ENCODE results near the gene MMP25. TPM values are rescaled to one million over a fixed set of nuclear protein-coding genes. Genes with fewer than 3 reads are reported as not detected.
A peak's percentile ranks its signal among the peaks of the same experiment; 100 is the strongest.

Gene MMP25
- total RNA-seq, 1 experiment from 2014 or later, result 49.0 TPM

DNA sequence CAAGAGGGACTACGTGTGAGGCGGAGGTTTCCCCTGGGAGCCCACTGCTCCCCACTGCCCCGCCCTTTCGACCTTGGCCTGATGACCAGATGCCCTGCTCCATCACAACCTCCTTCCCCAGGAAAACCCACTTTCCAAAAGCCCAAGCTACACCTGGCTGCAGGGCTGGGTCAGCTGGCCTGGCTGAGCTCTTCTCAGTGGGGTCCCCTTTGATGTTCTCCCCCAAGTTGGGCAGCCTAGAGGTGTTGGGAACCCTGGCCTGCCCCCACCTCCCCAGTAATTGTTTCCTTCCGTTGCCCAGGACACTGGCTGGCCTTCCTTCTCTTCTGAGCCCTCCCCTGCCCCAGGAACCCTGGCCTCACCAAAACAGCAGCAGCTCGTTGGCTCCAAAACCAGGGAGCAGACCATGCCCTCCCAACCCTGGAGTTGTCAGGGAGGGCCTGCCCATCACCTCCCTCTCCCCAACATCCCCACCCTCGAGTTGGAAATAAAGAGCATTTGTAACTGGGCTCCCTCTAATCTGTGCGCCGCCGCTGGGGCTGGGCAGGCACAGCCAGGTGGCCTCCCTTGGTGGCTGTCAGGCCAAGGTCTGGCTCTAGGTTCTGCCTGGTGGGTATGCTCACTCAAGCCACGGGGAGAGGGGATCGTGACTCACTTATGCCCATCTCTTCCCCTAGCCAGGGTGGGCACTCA is 32.2 kb upstream of the MMP25 start (continued):
- TF ChIP-seq, protein P1, sequence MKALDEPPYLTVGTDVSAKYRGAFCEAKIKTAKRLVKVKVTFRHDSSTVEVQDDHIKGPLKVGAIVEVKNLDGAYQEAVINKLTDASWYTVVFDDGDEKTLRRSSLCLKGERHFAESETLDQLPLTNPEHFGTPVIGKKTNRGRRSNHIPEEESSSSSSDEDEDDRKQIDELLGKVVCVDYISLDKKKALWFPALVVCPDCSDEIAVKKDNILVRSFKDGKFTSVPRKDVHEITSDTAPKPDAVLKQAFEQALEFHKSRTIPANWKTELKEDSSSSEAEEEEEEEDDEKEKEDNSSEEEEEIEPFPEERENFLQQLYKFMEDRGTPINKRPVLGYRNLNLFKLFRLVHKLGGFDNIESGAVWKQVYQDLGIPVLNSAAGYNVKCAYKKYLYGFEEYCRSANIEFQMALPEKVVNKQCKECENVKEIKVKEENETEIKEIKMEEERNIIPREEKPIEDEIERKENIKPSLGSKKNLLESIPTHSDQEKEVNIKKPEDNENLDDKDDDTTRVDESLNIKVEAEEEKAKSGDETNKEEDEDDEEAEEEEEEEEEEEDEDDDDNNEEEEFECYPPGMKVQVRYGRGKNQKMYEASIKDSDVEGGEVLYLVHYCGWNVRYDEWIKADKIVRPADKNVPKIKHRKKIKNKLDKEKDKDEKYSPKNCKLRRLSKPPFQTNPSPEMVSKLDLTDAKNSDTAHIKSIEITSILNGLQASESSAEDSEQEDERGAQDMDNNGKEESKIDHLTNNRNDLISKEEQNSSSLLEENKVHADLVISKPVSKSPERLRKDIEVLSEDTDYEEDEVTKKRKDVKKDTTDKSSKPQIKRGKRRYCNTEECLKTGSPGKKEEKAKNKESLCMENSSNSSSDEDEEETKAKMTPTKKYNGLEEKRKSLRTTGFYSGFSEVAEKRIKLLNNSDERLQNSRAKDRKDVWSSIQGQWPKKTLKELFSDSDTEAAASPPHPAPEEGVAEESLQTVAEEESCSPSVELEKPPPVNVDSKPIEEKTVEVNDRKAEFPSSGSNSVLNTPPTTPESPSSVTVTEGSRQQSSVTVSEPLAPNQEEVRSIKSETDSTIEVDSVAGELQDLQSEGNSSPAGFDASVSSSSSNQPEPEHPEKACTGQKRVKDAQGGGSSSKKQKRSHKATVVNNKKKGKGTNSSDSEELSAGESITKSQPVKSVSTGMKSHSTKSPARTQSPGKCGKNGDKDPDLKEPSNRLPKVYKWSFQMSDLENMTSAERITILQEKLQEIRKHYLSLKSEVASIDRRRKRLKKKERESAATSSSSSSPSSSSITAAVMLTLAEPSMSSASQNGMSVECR (CRISPR knock-in tag; IDR thresholded peaks at IDR 0.05; ENCODE audit: borderline replicate concordance), result 0 out of 2 replicates have a peak, but pooled peaks have one; percentile 23
- peak; percentile 95 for TF ChIP-seq EMX1 (CRISPR knock-in tag; IDR thresholded peaks at IDR 0.05)
- TF ChIP-seq TEAD1 (CRISPR knock-in tag; IDR thresholded peaks at IDR 0.05), result no peak
- TF ChIP-seq SOX15 (CRISPR knock-in tag; IDR thresholded peaks at IDR 0.05), result no peak
- no peak for TF ChIP-seq RELA (CRISPR knock-in tag; IDR thresholded peaks at IDR 0.05; ENCODE audit: borderline replicate concordance)
- TF ChIP-seq, protein P2, sequence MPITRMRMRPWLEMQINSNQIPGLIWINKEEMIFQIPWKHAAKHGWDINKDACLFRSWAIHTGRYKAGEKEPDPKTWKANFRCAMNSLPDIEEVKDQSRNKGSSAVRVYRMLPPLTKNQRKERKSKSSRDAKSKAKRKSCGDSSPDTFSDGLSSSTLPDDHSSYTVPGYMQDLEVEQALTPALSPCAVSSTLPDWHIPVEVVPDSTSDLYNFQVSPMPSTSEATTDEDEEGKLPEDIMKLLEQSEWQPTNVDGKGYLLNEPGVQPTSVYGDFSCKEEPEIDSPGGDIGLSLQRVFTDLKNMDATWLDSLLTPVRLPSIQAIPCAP (CRISPR knock-in tag; IDR thresholded peaks at IDR 0.05), result no peak
- TF ChIP-seq ESRRA (CRISPR knock-in tag; IDR thresholded peaks at IDR 0.05; ENCODE audit: borderline replicate concordance), result no peak
- no peak for TF ChIP-seq FOXP1 (CRISPR knock-in tag; IDR thresholded peaks at IDR 0.05; ENCODE audit: borderline replicate concordance)
- TF ChIP-seq, protein P3, sequence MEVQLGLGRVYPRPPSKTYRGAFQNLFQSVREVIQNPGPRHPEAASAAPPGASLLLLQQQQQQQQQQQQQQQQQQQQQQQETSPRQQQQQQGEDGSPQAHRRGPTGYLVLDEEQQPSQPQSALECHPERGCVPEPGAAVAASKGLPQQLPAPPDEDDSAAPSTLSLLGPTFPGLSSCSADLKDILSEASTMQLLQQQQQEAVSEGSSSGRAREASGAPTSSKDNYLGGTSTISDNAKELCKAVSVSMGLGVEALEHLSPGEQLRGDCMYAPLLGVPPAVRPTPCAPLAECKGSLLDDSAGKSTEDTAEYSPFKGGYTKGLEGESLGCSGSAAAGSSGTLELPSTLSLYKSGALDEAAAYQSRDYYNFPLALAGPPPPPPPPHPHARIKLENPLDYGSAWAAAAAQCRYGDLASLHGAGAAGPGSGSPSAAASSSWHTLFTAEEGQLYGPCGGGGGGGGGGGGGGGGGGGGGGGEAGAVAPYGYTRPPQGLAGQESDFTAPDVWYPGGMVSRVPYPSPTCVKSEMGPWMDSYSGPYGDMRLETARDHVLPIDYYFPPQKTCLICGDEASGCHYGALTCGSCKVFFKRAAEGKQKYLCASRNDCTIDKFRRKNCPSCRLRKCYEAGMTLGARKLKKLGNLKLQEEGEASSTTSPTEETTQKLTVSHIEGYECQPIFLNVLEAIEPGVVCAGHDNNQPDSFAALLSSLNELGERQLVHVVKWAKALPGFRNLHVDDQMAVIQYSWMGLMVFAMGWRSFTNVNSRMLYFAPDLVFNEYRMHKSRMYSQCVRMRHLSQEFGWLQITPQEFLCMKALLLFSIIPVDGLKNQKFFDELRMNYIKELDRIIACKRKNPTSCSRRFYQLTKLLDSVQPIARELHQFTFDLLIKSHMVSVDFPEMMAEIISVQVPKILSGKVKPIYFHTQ (CRISPR knock-in tag; IDR thresholded peaks at IDR 0.05), result peak; percentile 66
- TF ChIP-seq, protein P4, sequence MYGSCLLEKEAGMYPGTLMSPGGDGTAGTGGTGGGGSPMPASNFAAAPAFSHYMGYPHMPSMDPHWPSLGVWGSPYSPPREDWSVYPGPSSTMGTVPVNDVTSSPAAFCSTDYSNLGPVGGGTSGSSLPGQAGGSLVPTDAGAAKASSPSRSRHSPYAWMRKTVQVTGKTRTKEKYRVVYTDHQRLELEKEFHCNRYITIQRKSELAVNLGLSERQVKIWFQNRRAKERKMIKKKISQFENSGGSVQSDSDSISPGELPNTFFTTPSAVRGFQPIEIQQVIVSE (CRISPR knock-in tag; IDR thresholded peaks at IDR 0.05; ENCODE audit: borderline replicate concordance), result no peak
- no peak for TF ChIP-seq ZNF263 (CRISPR knock-in tag; IDR thresholded peaks at IDR 0.05; ENCODE audit: low read depth)
- no peak for TF ChIP-seq MYBL2 (CRISPR knock-in tag; IDR thresholded peaks at IDR 0.05)
- TF ChIP-seq, protein P5, sequence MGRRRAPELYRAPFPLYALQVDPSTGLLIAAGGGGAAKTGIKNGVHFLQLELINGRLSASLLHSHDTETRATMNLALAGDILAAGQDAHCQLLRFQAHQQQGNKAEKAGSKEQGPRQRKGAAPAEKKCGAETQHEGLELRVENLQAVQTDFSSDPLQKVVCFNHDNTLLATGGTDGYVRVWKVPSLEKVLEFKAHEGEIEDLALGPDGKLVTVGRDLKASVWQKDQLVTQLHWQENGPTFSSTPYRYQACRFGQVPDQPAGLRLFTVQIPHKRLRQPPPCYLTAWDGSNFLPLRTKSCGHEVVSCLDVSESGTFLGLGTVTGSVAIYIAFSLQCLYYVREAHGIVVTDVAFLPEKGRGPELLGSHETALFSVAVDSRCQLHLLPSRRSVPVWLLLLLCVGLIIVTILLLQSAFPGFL (CRISPR knock-in tag; IDR thresholded peaks at IDR 0.05; ENCODE audit: borderline replicate concordance), result no peak
- TF ChIP-seq, protein P6, sequence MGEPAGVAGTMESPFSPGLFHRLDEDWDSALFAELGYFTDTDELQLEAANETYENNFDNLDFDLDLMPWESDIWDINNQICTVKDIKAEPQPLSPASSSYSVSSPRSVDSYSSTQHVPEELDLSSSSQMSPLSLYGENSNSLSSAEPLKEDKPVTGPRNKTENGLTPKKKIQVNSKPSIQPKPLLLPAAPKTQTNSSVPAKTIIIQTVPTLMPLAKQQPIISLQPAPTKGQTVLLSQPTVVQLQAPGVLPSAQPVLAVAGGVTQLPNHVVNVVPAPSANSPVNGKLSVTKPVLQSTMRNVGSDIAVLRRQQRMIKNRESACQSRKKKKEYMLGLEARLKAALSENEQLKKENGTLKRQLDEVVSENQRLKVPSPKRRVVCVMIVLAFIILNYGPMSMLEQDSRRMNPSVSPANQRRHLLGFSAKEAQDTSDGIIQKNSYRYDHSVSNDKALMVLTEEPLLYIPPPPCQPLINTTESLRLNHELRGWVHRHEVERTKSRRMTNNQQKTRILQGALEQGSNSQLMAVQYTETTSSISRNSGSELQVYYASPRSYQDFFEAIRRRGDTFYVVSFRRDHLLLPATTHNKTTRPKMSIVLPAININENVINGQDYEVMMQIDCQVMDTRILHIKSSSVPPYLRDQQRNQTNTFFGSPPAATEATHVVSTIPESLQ (CRISPR knock-in tag; IDR thresholded peaks at IDR 0.05), result no peak
- TF ChIP-seq, protein P7, sequence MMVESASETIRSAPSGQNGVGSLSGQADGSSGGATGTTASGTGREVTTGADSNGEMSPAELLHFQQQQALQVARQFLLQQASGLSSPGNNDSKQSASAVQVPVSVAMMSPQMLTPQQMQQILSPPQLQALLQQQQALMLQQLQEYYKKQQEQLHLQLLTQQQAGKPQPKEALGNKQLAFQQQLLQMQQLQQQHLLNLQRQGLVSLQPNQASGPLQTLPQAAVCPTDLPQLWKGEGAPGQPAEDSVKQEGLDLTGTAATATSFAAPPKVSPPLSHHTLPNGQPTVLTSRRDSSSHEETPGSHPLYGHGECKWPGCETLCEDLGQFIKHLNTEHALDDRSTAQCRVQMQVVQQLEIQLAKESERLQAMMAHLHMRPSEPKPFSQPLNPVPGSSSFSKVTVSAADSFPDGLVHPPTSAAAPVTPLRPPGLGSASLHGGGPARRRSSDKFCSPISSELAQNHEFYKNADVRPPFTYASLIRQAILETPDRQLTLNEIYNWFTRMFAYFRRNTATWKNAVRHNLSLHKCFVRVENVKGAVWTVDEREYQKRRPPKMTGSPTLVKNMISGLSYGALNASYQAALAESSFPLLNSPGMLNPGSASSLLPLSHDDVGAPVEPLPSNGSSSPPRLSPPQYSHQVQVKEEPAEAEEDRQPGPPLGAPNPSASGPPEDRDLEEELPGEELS (CRISPR knock-in tag; IDR thresholded peaks at IDR 0.05), result no peak
- TF ChIP-seq, protein P8, sequence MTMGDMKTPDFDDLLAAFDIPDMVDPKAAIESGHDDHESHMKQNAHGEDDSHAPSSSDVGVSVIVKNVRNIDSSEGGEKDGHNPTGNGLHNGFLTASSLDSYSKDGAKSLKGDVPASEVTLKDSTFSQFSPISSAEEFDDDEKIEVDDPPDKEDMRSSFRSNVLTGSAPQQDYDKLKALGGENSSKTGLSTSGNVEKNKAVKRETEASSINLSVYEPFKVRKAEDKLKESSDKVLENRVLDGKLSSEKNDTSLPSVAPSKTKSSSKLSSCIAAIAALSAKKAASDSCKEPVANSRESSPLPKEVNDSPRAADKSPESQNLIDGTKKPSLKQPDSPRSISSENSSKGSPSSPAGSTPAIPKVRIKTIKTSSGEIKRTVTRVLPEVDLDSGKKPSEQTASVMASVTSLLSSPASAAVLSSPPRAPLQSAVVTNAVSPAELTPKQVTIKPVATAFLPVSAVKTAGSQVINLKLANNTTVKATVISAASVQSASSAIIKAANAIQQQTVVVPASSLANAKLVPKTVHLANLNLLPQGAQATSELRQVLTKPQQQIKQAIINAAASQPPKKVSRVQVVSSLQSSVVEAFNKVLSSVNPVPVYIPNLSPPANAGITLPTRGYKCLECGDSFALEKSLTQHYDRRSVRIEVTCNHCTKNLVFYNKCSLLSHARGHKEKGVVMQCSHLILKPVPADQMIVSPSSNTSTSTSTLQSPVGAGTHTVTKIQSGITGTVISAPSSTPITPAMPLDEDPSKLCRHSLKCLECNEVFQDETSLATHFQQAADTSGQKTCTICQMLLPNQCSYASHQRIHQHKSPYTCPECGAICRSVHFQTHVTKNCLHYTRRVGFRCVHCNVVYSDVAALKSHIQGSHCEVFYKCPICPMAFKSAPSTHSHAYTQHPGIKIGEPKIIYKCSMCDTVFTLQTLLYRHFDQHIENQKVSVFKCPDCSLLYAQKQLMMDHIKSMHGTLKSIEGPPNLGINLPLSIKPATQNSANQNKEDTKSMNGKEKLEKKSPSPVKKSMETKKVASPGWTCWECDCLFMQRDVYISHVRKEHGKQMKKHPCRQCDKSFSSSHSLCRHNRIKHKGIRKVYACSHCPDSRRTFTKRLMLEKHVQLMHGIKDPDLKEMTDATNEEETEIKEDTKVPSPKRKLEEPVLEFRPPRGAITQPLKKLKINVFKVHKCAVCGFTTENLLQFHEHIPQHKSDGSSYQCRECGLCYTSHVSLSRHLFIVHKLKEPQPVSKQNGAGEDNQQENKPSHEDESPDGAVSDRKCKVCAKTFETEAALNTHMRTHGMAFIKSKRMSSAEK (CRISPR knock-in tag; IDR thresholded peaks at IDR 0.05; ENCODE audit: borderline replicate concordance), result peak; percentile 78
- TF ChIP-seq, protein P9, sequence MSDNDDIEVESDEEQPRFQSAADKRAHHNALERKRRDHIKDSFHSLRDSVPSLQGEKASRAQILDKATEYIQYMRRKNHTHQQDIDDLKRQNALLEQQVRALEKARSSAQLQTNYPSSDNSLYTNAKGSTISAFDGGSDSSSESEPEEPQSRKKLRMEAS (CRISPR knock-in tag; IDR thresholded peaks at IDR 0.05), result peak; percentile 27; the same call in 1 of the 2 replicates

Data from WTC11 (cell line).